Thymus (tissue), 11 donors: ENCODE data around the gene CNN1. TPM values are rescaled to one million over a fixed set of nuclear protein-coding genes. Genes with fewer than 3 reads are reported as not detected.
"Not testable (repeated sequence)": the region's sequence is repeated elsewhere in the genome, so short reads cannot be mapped to it uniquely, and the experiment has no call there.

ENCODE experiments used
- DNase-seq, 9 donors: peaks; one replicate each; pipeline ENCODE4 v3.0.0-alpha.2; 2013; ENCODE audit warnings: low spot score in 9 of 9, low read depth in 6 of 9, missing footprints in 1 of 9
- H3K27ac ChIP-seq, 2 donors: one replicate each; pipeline ENCODE4 v1.5.1; 2013; ENCODE audit warnings: control low read depth in 1 of 2, low read depth in 1 of 2, low read length in 1 of 2, mild to moderate bottlenecking in 1 of 2, moderate library complexity in 1 of 2
- H3K27me3 ChIP-seq, 2 donors: one replicate each; pipeline ENCODE4 v1.5.1; 2013; ENCODE audit warnings: low read length in 1 of 2; ENCODE audit not compliant: control insufficient read depth in 2 of 2, insufficient read depth in 1 of 2
- H3K36me3 ChIP-seq, 2 donors: one replicate each; pipeline ENCODE4 v1.5.1; 2013; ENCODE audit warnings: low read length in 1 of 2, mild to moderate bottlenecking in 1 of 2, moderate library complexity in 1 of 2; ENCODE audit not compliant: control insufficient read depth in 2 of 2, insufficient read depth in 2 of 2
- H3K4me1 ChIP-seq, 2 donors: one replicate each; pipeline ENCODE4 v1.5.1; 2013; ENCODE audit warnings: low read length in 2 of 2; ENCODE audit not compliant: control insufficient read depth in 2 of 2, insufficient read depth in 2 of 2
- H3K4me3 ChIP-seq, 2 donors: one replicate each; pipeline ENCODE4 v1.5.1; 2013; ENCODE audit warnings: low read length in 2 of 2, control low read depth in 1 of 2, mild to moderate bottlenecking in 1 of 2
- H3K9me3 ChIP-seq, 2 donors: one replicate each; pipeline ENCODE4 v1.5.1; 2013; ENCODE audit warnings: low read length in 1 of 2, mild to moderate bottlenecking in 1 of 2; ENCODE audit not compliant: control insufficient read depth in 2 of 2, insufficient read depth in 1 of 2
- WGBS: extraction: QIAGEN DNeasy Blood & Tissue Kit; methylation state at CpG from one replicate; pipeline ENCODE4 v1.1.7; 2013; 5-methylcytosine and 5-hydroxymethylcytosine counted together
- polyA plus RNA-seq: library from polyadenylated mRNA; stranded (reverse); fragments of 200-250 nt; gene quantifications from one replicate; pipeline ENCODE4 v1.2.3, GENCODE V29; 2013
- total RNA-seq: library from RNA; stranded (reverse); fragments of 120-200 nt; gene quantifications from one replicate; pipeline ENCODE4 v1.2.4, GENCODE V29; 2013
- donor health status: healthy.

Gene CNN1
- total and polyA plus RNA-seq, 2 donors: 0.47 to 51.8 TPM

DNA sequence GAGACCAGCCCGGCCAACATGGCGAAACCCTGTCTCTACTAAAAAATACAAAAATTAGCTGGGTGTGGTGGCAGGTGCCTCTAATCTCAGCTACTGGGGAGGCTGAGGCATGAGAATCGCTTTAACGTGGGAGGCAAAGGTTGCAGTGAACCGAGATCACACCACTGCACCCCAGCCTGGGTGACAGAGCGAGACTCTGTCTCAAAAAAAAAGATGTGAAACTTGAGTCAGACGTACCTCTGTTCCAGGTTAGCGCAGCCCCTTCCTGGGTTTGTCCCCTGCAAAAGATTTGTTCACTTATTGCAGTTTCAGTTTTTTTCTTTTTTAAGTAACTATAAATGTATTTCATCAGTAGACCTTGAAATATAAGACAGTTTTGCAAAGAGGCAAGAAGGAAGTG is 61.1 kb downstream of the CNN1 start:
- H3K9me3 ChIP-seq, DNase-seq, H3K27me3 ChIP-seq, H3K27ac ChIP-seq, H3K36me3 ChIP-seq, H3K4me3 ChIP-seq: not testable (repeated sequence)
- peaks cover 7 to 10% of the 10 kb centered on the region in 2 donors for H3K4me1 ChIP-seq
- 96% methylated on average over 8 of the region's 8 CpGs for WGBS

Other genes starting within 250 kb of the CNN1 start
- gene TSPAN16, start 242.7 kb upstream of the CNN1 start, total RNA-seq: not detected
- gene TSPAN16, start 242.7 kb upstream of the CNN1 start, polyA plus RNA-seq: not detected
- gene RAB3D, start 199.2 kb upstream of the CNN1 start, total RNA-seq: 5.1 TPM
- gene RAB3D, start 199.2 kb upstream of the CNN1 start, polyA plus RNA-seq: 7.8 TPM
- 54.5 TPM for gene TMEM205, start 192.6 kb upstream of the CNN1 start, total RNA-seq
- gene TMEM205, start 192.6 kb upstream of the CNN1 start, polyA plus RNA-seq: 75.2 TPM
- 9.4 TPM for gene CCDC159, start 192.3 kb upstream of the CNN1 start, total RNA-seq
- 56.9 TPM for gene CCDC159, start 192.3 kb upstream of the CNN1 start, polyA plus RNA-seq
- 1.3 TPM for gene PLPPR2, start 183.4 kb upstream of the CNN1 start, total RNA-seq
- 9.7 TPM for gene PLPPR2, start 183.4 kb upstream of the CNN1 start, polyA plus RNA-seq
- gene SWSAP1, start 164.2 kb upstream of the CNN1 start, total RNA-seq: 3.3 TPM
- gene SWSAP1, start 164.2 kb upstream of the CNN1 start, polyA plus RNA-seq: 5.9 TPM
- 3.1 TPM for gene EPOR, start 154.5 kb upstream of the CNN1 start, total RNA-seq
- 5.0 TPM for gene EPOR, start 154.5 kb upstream of the CNN1 start, polyA plus RNA-seq
- 0.28 TPM for gene RGL3, start 119.5 kb upstream of the CNN1 start, total RNA-seq
- gene RGL3, start 119.5 kb upstream of the CNN1 start, polyA plus RNA-seq: 5.3 TPM
- gene ODAD3, start 103.7 kb upstream of the CNN1 start, total RNA-seq: 0.09 TPM
- 0.64 TPM for gene ODAD3, start 103.7 kb upstream of the CNN1 start, polyA plus RNA-seq
- gene PRKCSH, start 103.2 kb upstream of the CNN1 start, total RNA-seq: 62.9 TPM
- 108 TPM for gene PRKCSH, start 103.2 kb upstream of the CNN1 start, polyA plus RNA-seq
- gene ELAVL3, start 57.8 kb upstream of the CNN1 start, total RNA-seq: 0.09 TPM
- gene ELAVL3, start 57.8 kb upstream of the CNN1 start, polyA plus RNA-seq: 0.05 TPM
- 6.9 TPM for gene ZNF653, start 33.0 kb upstream of the CNN1 start, total RNA-seq
- gene ZNF653, start 33.0 kb upstream of the CNN1 start, polyA plus RNA-seq: 14.1 TPM
- 26.3 TPM for gene ECSIT, start 9.7 kb upstream of the CNN1 start, total RNA-seq
- 31.0 TPM for gene ECSIT, start 9.7 kb upstream of the CNN1 start, polyA plus RNA-seq
- gene ELOF1, start 20.4 kb downstream of the CNN1 start, total RNA-seq: 54.9 TPM
- gene ELOF1, start 20.4 kb downstream of the CNN1 start, polyA plus RNA-seq: 62.4 TPM
- 34.4 TPM for gene ACP5, start 38.8 kb downstream of the CNN1 start, total RNA-seq
- gene ACP5, start 38.8 kb downstream of the CNN1 start, polyA plus RNA-seq: 48.2 TPM
- gene ZNF627, start 58.6 kb downstream of the CNN1 start, total RNA-seq: 18.4 TPM
- gene ZNF627, start 58.6 kb downstream of the CNN1 start, polyA plus RNA-seq: 13.7 TPM
- 8.6 TPM for gene ZNF823, start 200.1 kb downstream of the CNN1 start, total RNA-seq
- 5.6 TPM for gene ZNF823, start 200.1 kb downstream of the CNN1 start, polyA plus RNA-seq
- 7.7 TPM for gene ZNF441, start 228.1 kb downstream of the CNN1 start, total RNA-seq
- gene ZNF441, start 228.1 kb downstream of the CNN1 start, polyA plus RNA-seq: 9.0 TPM